ENCODE results near the gene CRNKL1.

DNA sequence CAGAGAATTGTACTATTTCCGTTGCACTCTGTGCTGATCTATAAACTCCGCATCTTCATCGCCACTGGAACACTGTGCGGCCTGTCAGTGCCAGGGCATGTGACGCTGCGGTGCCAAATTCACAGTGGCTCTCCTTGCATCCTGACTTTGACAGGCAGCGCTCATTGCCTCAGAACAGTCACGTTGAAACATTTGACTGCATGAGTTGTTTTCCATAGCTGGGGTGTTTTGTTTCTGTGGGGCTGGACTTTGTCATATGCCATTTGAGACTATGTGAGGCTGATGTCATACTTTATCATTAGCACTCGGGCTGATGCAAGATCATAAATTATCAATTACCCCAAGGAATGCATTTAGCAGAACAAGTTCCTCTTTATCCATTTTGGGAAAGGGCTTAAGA is 32.8 kb upstream of the CRNKL1 start:
- TF ChIP-seq, protein P1, sequence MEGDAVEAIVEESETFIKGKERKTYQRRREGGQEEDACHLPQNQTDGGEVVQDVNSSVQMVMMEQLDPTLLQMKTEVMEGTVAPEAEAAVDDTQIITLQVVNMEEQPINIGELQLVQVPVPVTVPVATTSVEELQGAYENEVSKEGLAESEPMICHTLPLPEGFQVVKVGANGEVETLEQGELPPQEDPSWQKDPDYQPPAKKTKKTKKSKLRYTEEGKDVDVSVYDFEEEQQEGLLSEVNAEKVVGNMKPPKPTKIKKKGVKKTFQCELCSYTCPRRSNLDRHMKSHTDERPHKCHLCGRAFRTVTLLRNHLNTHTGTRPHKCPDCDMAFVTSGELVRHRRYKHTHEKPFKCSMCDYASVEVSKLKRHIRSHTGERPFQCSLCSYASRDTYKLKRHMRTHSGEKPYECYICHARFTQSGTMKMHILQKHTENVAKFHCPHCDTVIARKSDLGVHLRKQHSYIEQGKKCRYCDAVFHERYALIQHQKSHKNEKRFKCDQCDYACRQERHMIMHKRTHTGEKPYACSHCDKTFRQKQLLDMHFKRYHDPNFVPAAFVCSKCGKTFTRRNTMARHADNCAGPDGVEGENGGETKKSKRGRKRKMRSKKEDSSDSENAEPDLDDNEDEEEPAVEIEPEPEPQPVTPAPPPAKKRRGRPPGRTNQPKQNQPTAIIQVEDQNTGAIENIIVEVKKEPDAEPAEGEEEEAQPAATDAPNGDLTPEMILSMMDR (conservative IDR thresholded peaks at IDR 0.05 in 1 of 2, IDR thresholded peaks at IDR 0.05 in 1 of 2; ENCODE audit: low read depth in 1 of 2, low read length in 2 of 2) = no peak
- no peak for TF ChIP-seq EZH2 (IDR thresholded peaks at IDR 0.05; ENCODE audit: low read length, missing control alignments)
